HCT116 (cell line): Measurements from ENCODE around the gene IER5L. TPM values are rescaled to one million over a fixed set of nuclear protein-coding genes. Genes with fewer than 3 reads are reported as not detected.

Source experiments
- ATAC-seq: fragments of 200-7000 bp; cut with Tn5 transposase; 2 replicates; pipeline ENCODE4 v1.9.1; 2020; ENCODE audit warnings: mild to moderate bottlenecking, moderate library complexity
- BruUV-seq: library from RNA; stranded (reverse); fragments of 400-500 nt; replicated peaks from 2 replicates; lab custom pipeline; 2021; lab: Mats Ljungman, UMichigan
- CTCF ChIA-PET: fragments of 300-600 bp; sonication (Branson Sonifier 250); formaldehyde crosslinking; loops from one replicate; lab custom pipeline; 2021; ENCODE audit warnings: antibody characterized with exemption; lab: Charles Lee
- POLR2A ChIA-PET: fragments of 300-600, 350-600 bp; sonication (Branson Sonifier 250); formaldehyde crosslinking; loops from one replicate; lab custom pipeline; 2021; ENCODE audit warnings: antibody characterized with exemption; lab: Charles Lee
- RAD21 ChIA-PET, 2 experiments: fragments of 300-600 bp; sonication (Branson Sonifier 250); formaldehyde crosslinking; loops; one replicate each; lab custom pipeline; 2023; ENCODE audit warnings: low total read pairs in 2 of 2; ENCODE audit not compliant: uncharacterized antibody in 2 of 2, unreplicated experiment in 2 of 2, low non-redundant PET in 1 of 2; lab: Charles Lee
- DNase-seq: peaks from one replicate; pipeline ENCODE4 v3.0.0-alpha.2; 2010; ENCODE audit warnings: low read depth, low spot score
- H2AFZ ChIP-seq: fragments of 200-600 bp; shearing (Covaris generic), sonication (generic); 2 replicates; pipeline ENCODE4 v1.6.1; 2017; ENCODE audit warnings: low read depth, mixed run types, mixed read lengths, antibody characterized with exemption, low read length; ENCODE audit not compliant: poor library complexity, severe bottlenecking
- H3K27ac ChIP-seq: 2 replicates; pipeline ENCODE4 v1.5.1; 2012; ENCODE audit warnings: low read depth, low read length
- H3K27me3 ChIP-seq: fragments of 200-600 bp; sonication (generic); 2 replicates; pipeline ENCODE4 v1.6.1; 2016; ENCODE audit warnings: mixed run types, low read length, mixed read lengths; ENCODE audit not compliant: insufficient read depth
- H3K36me3 ChIP-seq, 2 experiments: fragments of 200-500 bp in 1 of 2; fragments of 200-600 bp in 1 of 2; sonication (Bioruptor generic) in 1 of 2; sonication (generic) in 1 of 2; 2 replicates each; pipeline versions ENCODE4 v1.5.1 to v1.6.1; 2014 to 2016; ENCODE audit warnings: low read length in 2 of 2, inconsistent platforms in 1 of 2, mixed read lengths in 1 of 2, mixed run types in 1 of 2; ENCODE audit not compliant: insufficient read depth in 2 of 2, control insufficient read depth in 1 of 2
- H3K4me1 ChIP-seq, 2 experiments: fragments of 200-600 bp in 1 of 2; sonication (generic) in 1 of 2; 2 replicates each; pipeline versions ENCODE4 v1.5.1 to v1.6.1; 2012 to 2017; ENCODE audit warnings: low read length in 2 of 2, inconsistent platforms in 1 of 2, mild to moderate bottlenecking in 1 of 2, mixed read lengths in 1 of 2, mixed run types in 1 of 2, moderate library complexity in 1 of 2; ENCODE audit not compliant: insufficient read depth in 2 of 2, control insufficient read depth in 1 of 2
- H3K4me2 ChIP-seq: fragments of 200-600 bp; sonication (generic); 2 replicates; pipeline ENCODE4 v1.6.1; 2017; ENCODE audit warnings: mixed run types, low read length, mixed read lengths
- H3K4me3 ChIP-seq, 2 experiments: fragments of 200-600 bp in 1 of 2; sonication (generic) in 1 of 2; replicated peaks in 1 of 2; 2 replicates each; pipeline ENCODE4 v1.5.1; 2011 to 2016; ENCODE audit warnings: low read length in 2 of 2, control low read depth in 1 of 2, low read depth in 1 of 2, mild to moderate bottlenecking in 1 of 2, mixed read lengths in 1 of 2, mixed run types in 1 of 2
- H3K79me2 ChIP-seq: fragments of 200-600 bp; sonication (generic); 2 replicates; pipeline ENCODE4 v1.6.1; 2017; ENCODE audit warnings: mild to moderate bottlenecking, mixed run types, low read length, moderate library complexity, mixed read lengths; ENCODE audit not compliant: insufficient read depth
- H3K9ac ChIP-seq: fragments of 200-600 bp; sonication (generic); 2 replicates; pipeline ENCODE4 v1.6.1; 2016; ENCODE audit warnings: low read length, mixed read lengths
- H3K9me2 ChIP-seq: fragments of 200-600 bp; sonication (generic), shearing (Covaris generic); 2 replicates; pipeline ENCODE4 v1.6.1; 2017; ENCODE audit warnings: mixed run types, mild to moderate bottlenecking, moderate library complexity; ENCODE audit not compliant: insufficient read depth
- H3K9me3 ChIP-seq, 2 experiments: fragments of 200-500 bp in 1 of 2; fragments of 200-600 bp in 1 of 2; sonication (Bioruptor generic) in 1 of 2; sonication (generic) in 1 of 2; 2 replicates each; pipeline ENCODE4 v1.6.1; 2014 to 2017; ENCODE audit warnings: low read length in 2 of 2, mixed read lengths in 2 of 2, inconsistent platforms in 1 of 2, low read depth in 1 of 2, mild to moderate bottlenecking in 1 of 2, mixed run types in 1 of 2, moderate library complexity in 1 of 2; ENCODE audit not compliant: control insufficient read depth in 1 of 2, insufficient read depth in 1 of 2
- H4K20me1 ChIP-seq: fragments of 200-600 bp; sonication (generic), shearing (Covaris generic); 2 replicates; pipeline ENCODE4 v1.6.1; 2017; ENCODE audit warnings: mixed run types, mild to moderate bottlenecking, moderate library complexity; ENCODE audit not compliant: insufficient read depth
- CTCF ChIP-seq, 3 experiments: fragments of 200-600 bp in 1 of 3; sonication (generic) in 1 of 3; IDR thresholded peaks in 2 of 3; conservative IDR thresholded peaks in 1 of 3; 2 replicates each; pipeline ENCODE4 v1.5.1; 2012 to 2017; ENCODE audit warnings: low read depth in 2 of 3, low read length in 2 of 3, antibody characterized with exemption in 1 of 3, borderline replicate concordance in 1 of 3, control low read depth in 1 of 3, mild to moderate bottlenecking in 1 of 3, mixed read lengths in 1 of 3, mixed run types in 1 of 3, moderate library complexity in 1 of 3; ENCODE audit not compliant: insufficient read depth in 1 of 3
- ELF1 ChIP-seq: IDR thresholded peaks from 2 replicates; pipeline ENCODE4 v1.6.1; 2012; ENCODE audit warnings: low read depth, borderline replicate concordance
- EZH2 ChIP-seq: fragments of 200-600 bp; sonication (generic); IDR thresholded peaks from 2 replicates; pipeline ENCODE4 v1.6.1; 2017; ENCODE audit warnings: antibody characterized with exemption, mixed run types
- FOSL1 ChIP-seq: IDR thresholded peaks from 2 replicates; pipeline ENCODE4 v1.6.1; 2012; ENCODE audit warnings: low read depth
- SP1 ChIP-seq: IDR thresholded peaks from 2 replicates; pipeline ENCODE4 v1.6.1; 2012; ENCODE audit warnings: low read depth
- SRF ChIP-seq: IDR thresholded peaks from 2 replicates; pipeline ENCODE4 v1.6.1; 2012; ENCODE audit warnings: low read depth
- ZBTB33 ChIP-seq: IDR thresholded peaks from 2 replicates; pipeline ENCODE4 v1.6.1; 2011; ENCODE audit warnings: mild to moderate bottlenecking, low read length, moderate library complexity; ENCODE audit not compliant: insufficient replicate concordance; ENCODE audit errors: extremely low read depth
- intact Hi-C: fragments of 100-400 bp; cut with micrococcal nuclease; formaldehyde crosslinking; loops from 2 replicates; pipeline ENCODE4 v1.10.0; 2022
- total RNA-seq: library from RNA; stranded (reverse); gene quantifications from one replicate; pipeline ENCODE4 v1.2.1, GENCODE V29; 2021; ENCODE audit not compliant: unreplicated experiment
- TF ChIP-seq, protein P1 (sequence below): IDR thresholded peaks from 2 replicates; pipeline ENCODE4 v1.6.1; 2012

Gene IER5L
- total RNA-seq, 1 experiment from 2014 or later = 195 TPM

GRCh38 chr9:129184596-129185122 lies 6.6 kb upstream of the IER5L start:
- ChIA-PET CTCF (interaction anchor here (1.1 to 1.5 kb wide), 2 partner anchors 10 to 12 kb away, joined by 3 to 4 read pairs; no protein-coding TSS in a partner anchor), RAD21 (interaction anchor here in 1 of 2 experiments (0.6 kb wide), 1 partner anchor 10 kb away, joined by 3 read pairs; no protein-coding TSS in a partner anchor), POLR2A (no interaction called here)
- no TSS peak for BruUV-seq
- no peaks in the 10 kb centered on the region for H3K9me2 ChIP-seq
- peaks cover 35 to 51% of the 10 kb centered on the region in 2 experiments for H3K4me1 ChIP-seq
- DNase-seq = no peak
- H3K4me3 ChIP-seq = no peak overlapping the region
- H3K27me3 ChIP-seq = no peaks in the 10 kb centered on the region
- no peak overlapping the region for H3K9ac ChIP-seq
- ATAC-seq = no peak
- no peaks in the 10 kb centered on the region for H4K20me1 ChIP-seq
- no peaks in the 10 kb centered on the region for H3K79me2 ChIP-seq
- no peak overlapping the region for H2AFZ ChIP-seq
- TF ChIP-seq EZH2 (no peak), ZBTB33 (no peak), CTCF (IDR thresholded peaks at IDR 0.05 in 2 of 3, conservative IDR thresholded peaks at IDR 0.05 in 1 of 3; ENCODE audit: borderline replicate concordance in 1 of 3, insufficient read depth in 1 of 3, low read depth in 2 of 3, low read length in 2 of 3) (no peak), ELF1 (no peak), FOSL1 (no peak), SP1 (no peak), SRF (no peak)
- TF ChIP-seq, protein P1, sequence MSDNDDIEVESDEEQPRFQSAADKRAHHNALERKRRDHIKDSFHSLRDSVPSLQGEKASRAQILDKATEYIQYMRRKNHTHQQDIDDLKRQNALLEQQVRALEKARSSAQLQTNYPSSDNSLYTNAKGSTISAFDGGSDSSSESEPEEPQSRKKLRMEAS = no peak
- peaks cover 0 to 5% of the 10 kb centered on the region in 2 experiments; a peak in 1 of 4 replicates for H3K9me3 ChIP-seq
- H3K27ac ChIP-seq = no peak overlapping the region
- H3K36me3 ChIP-seq = no peaks in the 10 kb centered on the region
- intact Hi-C loops = no loop called here
- H3K4me2 ChIP-seq = no peak overlapping the region
